Islet of Langerhans (tissue), 1 donor: ENCODE measurements around the gene FAM131C.
A peak's percentile ranks its signal among the peaks of the same experiment; 100 is the strongest.

ENCODE experiments used
- FAIRE-seq: peaks from one replicate; lab custom pipeline; 2011; peaks lifted over from hg19 to GRCh38; lab: Jason Lieb, UNC

Gene FAM131C

DNA sequence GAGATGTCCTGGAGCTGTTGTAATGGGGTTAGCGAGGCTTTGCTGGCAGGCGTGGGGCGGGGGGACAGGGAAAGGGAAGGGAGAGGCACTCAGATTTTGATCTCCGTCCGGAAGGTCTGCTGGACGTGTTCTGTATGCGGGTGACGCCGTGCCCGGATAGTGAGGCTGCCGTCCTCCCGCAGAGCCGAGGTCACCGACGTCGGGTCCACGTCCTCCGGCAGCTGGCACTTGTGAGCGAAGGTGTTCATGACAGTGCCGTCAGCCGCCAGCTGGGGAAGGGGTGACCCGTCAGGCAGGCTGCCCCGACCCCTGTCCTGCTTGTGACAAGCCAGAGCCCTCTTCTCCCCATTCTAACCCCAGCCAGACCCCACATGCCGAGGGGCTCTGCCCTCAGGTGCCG, 58.0 kb downstream of the FAM131C start:
- no peak for FAIRE-seq

DNA sequence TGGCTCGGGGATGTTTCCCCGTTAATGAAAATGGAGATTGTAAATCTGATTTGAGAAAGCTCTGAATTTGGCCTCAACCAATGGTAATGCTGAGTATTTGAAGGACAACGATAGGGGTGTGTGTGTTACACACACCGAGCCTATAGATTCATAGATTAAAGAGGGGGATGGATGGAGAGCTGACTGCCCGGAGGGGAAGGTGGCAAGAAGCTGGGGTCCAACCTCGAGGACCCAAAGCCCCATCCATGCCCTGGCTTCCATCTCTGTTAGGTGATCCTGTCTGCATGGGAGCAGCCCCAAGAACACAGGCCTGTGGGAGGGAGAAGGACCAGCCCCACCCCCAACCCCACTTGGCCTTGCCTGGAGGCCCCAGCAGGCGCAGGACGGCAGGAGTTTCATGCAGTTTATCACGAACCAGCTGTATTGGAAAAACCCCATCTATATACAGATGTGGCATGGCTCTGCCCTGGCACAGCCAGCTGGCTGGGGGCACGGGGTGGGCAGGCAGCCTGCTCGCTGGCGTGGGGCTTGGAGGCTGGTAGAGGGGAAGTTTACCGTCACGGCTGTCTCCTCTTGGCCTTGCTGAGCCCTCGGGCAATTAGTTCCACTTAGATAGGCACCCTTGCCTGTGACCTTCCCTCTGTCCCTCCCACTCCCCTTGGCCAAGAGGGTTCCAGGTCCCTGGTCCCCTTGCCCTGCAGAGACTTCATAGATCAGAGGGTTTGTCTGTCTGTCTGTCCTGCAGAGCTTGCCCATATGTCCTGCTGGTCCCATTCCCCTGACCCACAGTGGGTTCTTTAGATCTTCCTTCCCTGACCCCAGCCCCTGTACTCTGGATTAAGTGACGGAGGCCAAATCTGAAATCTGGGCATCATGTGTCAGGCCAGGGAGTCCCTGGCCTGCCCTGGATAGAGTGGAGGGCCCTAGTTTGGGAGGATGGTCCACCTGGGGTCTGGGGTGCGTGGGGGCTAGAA, 58.7 kb downstream of the FAM131C start:
- FAIRE-seq = no peak

- FAIRE-seq = no peak
Observed at GRCh38 chr1:16013908-16014258, 59.6 kb downstream of the FAM131C start.

GRCh38 chr1:16013220-16013907, 60.1 kb downstream of the FAM131C start:
- no peak for FAIRE-seq

GRCh38 chr1:16012590-16013219, 60.7 kb downstream of the FAM131C start:
- no peak for FAIRE-seq

GRCh38 chr1:16011936-16012589, 61.4 kb downstream of the FAM131C start:
- no peak for FAIRE-seq

- FAIRE-seq = no peak
Observed at GRCh38 chr1:16010837-16011236, 62.6 kb downstream of the FAM131C start.

DNA sequence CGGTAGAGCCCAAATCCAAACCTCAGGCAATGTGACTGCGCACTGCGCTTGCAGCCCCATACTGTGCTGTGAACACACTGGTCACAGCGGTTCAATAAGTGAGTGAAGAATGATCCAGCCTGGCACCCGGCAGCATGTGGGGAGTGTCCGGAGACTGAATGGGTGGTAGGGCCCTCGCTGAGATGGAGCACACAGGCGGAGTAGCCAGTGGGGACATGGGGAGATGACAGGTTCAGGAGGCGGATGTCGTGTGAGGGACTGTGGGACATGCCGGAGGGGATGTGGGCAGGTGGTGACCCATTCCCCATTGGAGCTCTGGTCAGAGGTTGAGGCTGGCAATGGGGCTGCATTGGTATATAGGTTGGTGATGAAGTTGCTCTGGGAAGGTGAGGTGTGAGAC, 63.8 kb downstream of the FAM131C start:
- no peak for FAIRE-seq

GRCh38 chr1:16009030-16009460, 64.4 kb downstream of the FAM131C start:
- peak; percentile 13 for FAIRE-seq
